ENCODE measurements around the gene CACNA1A.

The CACNA1A gene

GRCh38 chr19:13420780-13421179, 85.5 kb downstream of the CACNA1A start:
- Histone ChIP-seq H3K27me3 (ENCODE audit: control insufficient read depth, insufficient read depth, low read length) (no peaks in the 10 kb centered on the region), H3K4me2 (ENCODE audit: low read length) (no peak overlapping the region), H3K4me3 (ENCODE audit: low read length) (no peak overlapping the region), H3K36me3 (ENCODE audit: insufficient read depth, low read length) (no peaks in the 10 kb centered on the region), H3K9ac (ENCODE audit: low read depth, low read length) (no peak overlapping the region), H3K4me1 (ENCODE audit: control insufficient read depth, insufficient read depth, low read length) (no peaks in the 10 kb centered on the region), H3K9me3 (replicated peaks; ENCODE audit: low read length) (no peaks in the 10 kb centered on the region)

GRCh38 chr19:13417054-13417453, 89.2 kb downstream of the CACNA1A start:
- Histone ChIP-seq H3K27me3 (ENCODE audit: control insufficient read depth, insufficient read depth, low read length) (no peaks in the 10 kb centered on the region), H3K4me2 (ENCODE audit: low read length) (no peak overlapping the region), H3K36me3 (ENCODE audit: insufficient read depth, low read length) (no peaks in the 10 kb centered on the region), H3K4me1 (ENCODE audit: control insufficient read depth, insufficient read depth, low read length) (no peaks in the 10 kb centered on the region), H3K4me3 (ENCODE audit: low read length) (no peak overlapping the region), H3K9ac (ENCODE audit: low read depth, low read length) (no peak overlapping the region), H3K9me3 (replicated peaks; ENCODE audit: low read length) (no peaks in the 10 kb centered on the region)

GRCh38 chr19:13411899-13412298, 94.4 kb downstream of the CACNA1A start:
- H3K9ac ChIP-seq (ENCODE audit: low read depth, low read length) = no peak overlapping the region
- H3K9me3 ChIP-seq (replicated peaks; ENCODE audit: low read length) = no peaks in the 10 kb centered on the region
- no peaks in the 10 kb centered on the region for H3K36me3 ChIP-seq (ENCODE audit: insufficient read depth, low read length)
- no peak overlapping the region for H3K4me2 ChIP-seq (ENCODE audit: low read length)
- H3K27me3 ChIP-seq (ENCODE audit: control insufficient read depth, insufficient read depth, low read length) = peaks cover 10% of the 10 kb centered on the region
- H3K4me1 ChIP-seq (ENCODE audit: control insufficient read depth, insufficient read depth, low read length) = no peaks in the 10 kb centered on the region
- no peak overlapping the region for H3K4me3 ChIP-seq (ENCODE audit: low read length)

- Histone ChIP-seq H3K9ac (ENCODE audit: low read depth, low read length) (no peak overlapping the region), H3K4me1 (ENCODE audit: control insufficient read depth, insufficient read depth, low read length) (no peaks in the 10 kb centered on the region), H3K36me3 (ENCODE audit: insufficient read depth, low read length) (no peaks in the 10 kb centered on the region), H3K4me3 (ENCODE audit: low read length) (no peak overlapping the region), H3K4me2 (ENCODE audit: low read length) (no peak overlapping the region), H3K27me3 (ENCODE audit: control insufficient read depth, insufficient read depth, low read length) (peaks cover 13% of the 10 kb centered on the region), H3K9me3 (replicated peaks; ENCODE audit: low read length) (no peaks in the 10 kb centered on the region)
Observed at GRCh38 chr19:13410946-13411345, 95.3 kb downstream of the CACNA1A start.

- Histone ChIP-seq H3K9ac (ENCODE audit: low read depth, low read length) (no peak overlapping the region), H3K9me3 (replicated peaks; ENCODE audit: low read length) (no peaks in the 10 kb centered on the region), H3K27me3 (ENCODE audit: control insufficient read depth, insufficient read depth, low read length) (peaks cover 17% of the 10 kb centered on the region), H3K36me3 (ENCODE audit: insufficient read depth, low read length) (no peaks in the 10 kb centered on the region), H3K4me1 (ENCODE audit: control insufficient read depth, insufficient read depth, low read length) (no peaks in the 10 kb centered on the region), H3K4me2 (ENCODE audit: low read length) (no peak overlapping the region), H3K4me3 (ENCODE audit: low read length) (no peak overlapping the region)
Observed at GRCh38 chr19:13408889-13409518, 97.3 kb downstream of the CACNA1A start.

- Histone ChIP-seq H3K9ac (ENCODE audit: low read depth, low read length) (no peak overlapping the region), H3K4me1 (ENCODE audit: control insufficient read depth, insufficient read depth, low read length) (peaks cover 13% of the 10 kb centered on the region), H3K4me2 (ENCODE audit: low read length) (no peak overlapping the region), H3K36me3 (ENCODE audit: insufficient read depth, low read length) (no peaks in the 10 kb centered on the region), H3K27me3 (ENCODE audit: control insufficient read depth, insufficient read depth, low read length) (peaks cover 17% of the 10 kb centered on the region), H3K4me3 (ENCODE audit: low read length) (no peak overlapping the region), H3K9me3 (replicated peaks; ENCODE audit: low read length) (no peaks in the 10 kb centered on the region)
Observed at GRCh38 chr19:13404236-13404635, 102.0 kb downstream of the CACNA1A start.

- Histone ChIP-seq H3K36me3 (ENCODE audit: insufficient read depth, low read length) (no peaks in the 10 kb centered on the region), H3K4me1 (ENCODE audit: control insufficient read depth, insufficient read depth, low read length) (peaks cover 31% of the 10 kb centered on the region), H3K4me2 (ENCODE audit: low read length) (no peak overlapping the region), H3K9me3 (replicated peaks; ENCODE audit: low read length) (no peaks in the 10 kb centered on the region), H3K9ac (ENCODE audit: low read depth, low read length) (no peak overlapping the region), H3K27me3 (ENCODE audit: control insufficient read depth, insufficient read depth, low read length) (peaks cover 3% of the 10 kb centered on the region), H3K4me3 (ENCODE audit: low read length) (no peak overlapping the region)
Observed at GRCh38 chr19:13401388-13401787, 104.9 kb downstream of the CACNA1A start.

- Histone ChIP-seq H3K4me1 (ENCODE audit: control insufficient read depth, insufficient read depth, low read length) (peaks cover 35% of the 10 kb centered on the region), H3K36me3 (ENCODE audit: insufficient read depth, low read length) (no peaks in the 10 kb centered on the region), H3K4me3 (ENCODE audit: low read length) (no peak overlapping the region), H3K9ac (ENCODE audit: low read depth, low read length) (no peak overlapping the region), H3K27me3 (ENCODE audit: control insufficient read depth, insufficient read depth, low read length) (no peaks in the 10 kb centered on the region), H3K4me2 (ENCODE audit: low read length) (no peak overlapping the region), H3K9me3 (replicated peaks; ENCODE audit: low read length) (no peaks in the 10 kb centered on the region)
Observed at GRCh38 chr19:13400296-13400695, 106.0 kb downstream of the CACNA1A start.

GRCh38 chr19:13399746-13400145, 106.5 kb downstream of the CACNA1A start:
- Histone ChIP-seq H3K4me1 (ENCODE audit: control insufficient read depth, insufficient read depth, low read length) (peaks cover 35% of the 10 kb centered on the region), H3K9ac (ENCODE audit: low read depth, low read length) (peak overlapping the region; percentile 31), H3K4me2 (ENCODE audit: low read length) (peak overlapping the region; percentile 73), H3K27me3 (ENCODE audit: control insufficient read depth, insufficient read depth, low read length) (no peaks in the 10 kb centered on the region), H3K4me3 (ENCODE audit: low read length) (peak overlapping the region; percentile 21), H3K9me3 (replicated peaks; ENCODE audit: low read length) (no peaks in the 10 kb centered on the region), H3K36me3 (ENCODE audit: insufficient read depth, low read length) (no peaks in the 10 kb centered on the region)

- no peaks in the 10 kb centered on the region for H3K27me3 ChIP-seq (ENCODE audit: control insufficient read depth, insufficient read depth, low read length)
- H3K4me2 ChIP-seq (ENCODE audit: low read length) = peak overlapping the region; percentile 73
- H3K9me3 ChIP-seq (replicated peaks; ENCODE audit: low read length) = no peaks in the 10 kb centered on the region
- peak overlapping the region; percentile 21 for H3K4me3 ChIP-seq (ENCODE audit: low read length)
- H3K4me1 ChIP-seq (ENCODE audit: control insufficient read depth, insufficient read depth, low read length) = peaks cover 35% of the 10 kb centered on the region
- H3K9ac ChIP-seq (ENCODE audit: low read depth, low read length) = peak overlapping the region; percentile 31
- no peaks in the 10 kb centered on the region for H3K36me3 ChIP-seq (ENCODE audit: insufficient read depth, low read length)
Observed at GRCh38 chr19:13398780-13399726, 107.2 kb downstream of the CACNA1A start.

GRCh38 chr19:13398182-13398581, 108.1 kb downstream of the CACNA1A start:
- H3K4me3 ChIP-seq (ENCODE audit: low read length) = no peak overlapping the region
- no peaks in the 10 kb centered on the region for H3K36me3 ChIP-seq (ENCODE audit: insufficient read depth, low read length)
- H3K27me3 ChIP-seq (ENCODE audit: control insufficient read depth, insufficient read depth, low read length) = no peaks in the 10 kb centered on the region
- peak overlapping the region; percentile 31 for H3K9ac ChIP-seq (ENCODE audit: low read depth, low read length)
- no peaks in the 10 kb centered on the region for H3K9me3 ChIP-seq (replicated peaks; ENCODE audit: low read length)
- H3K4me1 ChIP-seq (ENCODE audit: control insufficient read depth, insufficient read depth, low read length) = peaks cover 35% of the 10 kb centered on the region
- H3K4me2 ChIP-seq (ENCODE audit: low read length) = peak overlapping the region; percentile 73

All from skeletal muscle satellite cell (primary cell).